H1 (cell line): ENCODE data around the gene CA9. TPM values are rescaled to one million over a fixed set of nuclear protein-coding genes. Genes with fewer than 3 reads are reported as not detected.

Experiments used
- CREB1 ChIP-seq: IDR thresholded peaks from 2 replicates; pipeline ENCODE4 v1.6.1; 2012; ENCODE audit warnings: inconsistent platforms
- KDM4A ChIP-seq: IDR thresholded peaks from one replicate; pipeline ENCODE4 v1.7.1; 2012; ENCODE audit warnings: low read depth, mild to moderate bottlenecking, moderate library complexity, low read length, inconsistent platforms; ENCODE audit not compliant: severe bottlenecking
- KDM5A ChIP-seq: fragments of 200-600 bp; IDR thresholded peaks from 2 replicates; pipeline ENCODE4 v1.7.1; 2012; ENCODE audit warnings: mild to moderate bottlenecking, low read length, inconsistent platforms, mixed read lengths
- POLR2A ChIP-seq, 2 experiments: IDR thresholded peaks; 1 replicate in 1 of 2; 2 replicates in 1 of 2; pipeline ENCODE4 v1.6.1; 2011; ENCODE audit warnings: low read depth in 2 of 2, low read length in 2 of 2, mild to moderate bottlenecking in 2 of 2; ENCODE audit errors: control extremely low read depth in 1 of 2
- polyA plus RNA-seq, 7 experiments: library from polyadenylated mRNA; depleted of rRNA in 3 of 7; stranded (reverse) in 5 of 7; unstranded in 2 of 7; fragments of >200 nt in 5 of 7; fragments of 200-250 nt in 2 of 7; gene quantifications; 1 replicate in 5 of 7; 2 replicates in 1 of 7; 4 replicates in 1 of 7; pipeline versions ENCODE4 v1.2.1 to v1.2.3, GENCODE V29; 2011 to 2013; ENCODE audit warnings: missing spikeins in 2 of 7, mixed read lengths in 2 of 7
- total RNA-seq: library from RNA; stranded (reverse); fragmentation: NEBNext Ultra II Directional; extraction: Animal tissue kit (Norgen Biotek cat#: 25700); gene quantifications from 2 replicates; pipeline ENCODE4 v1.2.1, GENCODE V29; 2021
- TF ChIP-seq, protein P1 (sequence below), 3 experiments: IDR thresholded peaks; 1 replicate in 2 of 3; 2 replicates in 1 of 3; pipeline versions ENCODE4 v1.5.1 to v1.6.1; 2011; ENCODE audit warnings: low read length in 3 of 3, mild to moderate bottlenecking in 3 of 3, inconsistent platforms in 2 of 3, low read depth in 1 of 3, moderate library complexity in 1 of 3; ENCODE audit not compliant: insufficient read depth in 1 of 3; ENCODE audit errors: control extremely low read depth in 1 of 3

The CA9 gene
- total and polyA plus RNA-seq, 2 of the 8 experiments (the other 6 are each of a cell fraction or from before 2014, with no cell fraction given), result 1.3 to 1.8 TPM

DNA sequence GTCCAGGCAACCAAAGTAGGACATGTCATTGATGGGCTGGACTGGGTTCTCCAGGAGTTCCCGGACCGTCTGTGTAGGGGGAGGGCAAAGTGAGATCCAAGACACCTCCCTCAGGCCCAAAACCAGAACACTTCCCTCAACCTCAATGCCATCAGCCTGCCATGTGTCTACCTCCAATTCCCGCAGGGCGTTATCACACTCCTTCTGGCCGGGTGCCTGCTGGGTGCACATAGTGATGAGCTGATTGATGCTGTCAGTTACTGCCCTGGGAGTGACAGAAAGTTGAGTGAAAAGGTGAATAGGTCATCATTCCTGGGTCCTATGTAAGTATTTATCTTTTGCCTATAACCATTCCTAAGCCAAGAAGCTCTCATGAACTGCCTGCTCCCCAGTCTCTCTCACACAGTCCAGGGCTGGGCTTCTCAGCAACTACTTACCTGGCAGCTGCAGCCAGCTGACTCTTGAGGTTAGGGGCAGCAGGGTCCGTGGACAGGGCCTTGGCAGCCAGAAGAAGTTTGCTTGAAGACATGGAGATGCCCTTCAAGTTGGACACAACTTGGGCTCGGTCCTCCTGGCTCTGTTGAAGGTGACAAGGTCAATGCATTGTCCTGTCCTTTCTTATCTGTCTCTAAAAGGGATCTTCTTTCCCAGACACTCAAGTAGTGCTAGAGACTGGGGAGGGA, 37.2 kb downstream of the CA9 start (continued):
- TF ChIP-seq, protein P1, sequence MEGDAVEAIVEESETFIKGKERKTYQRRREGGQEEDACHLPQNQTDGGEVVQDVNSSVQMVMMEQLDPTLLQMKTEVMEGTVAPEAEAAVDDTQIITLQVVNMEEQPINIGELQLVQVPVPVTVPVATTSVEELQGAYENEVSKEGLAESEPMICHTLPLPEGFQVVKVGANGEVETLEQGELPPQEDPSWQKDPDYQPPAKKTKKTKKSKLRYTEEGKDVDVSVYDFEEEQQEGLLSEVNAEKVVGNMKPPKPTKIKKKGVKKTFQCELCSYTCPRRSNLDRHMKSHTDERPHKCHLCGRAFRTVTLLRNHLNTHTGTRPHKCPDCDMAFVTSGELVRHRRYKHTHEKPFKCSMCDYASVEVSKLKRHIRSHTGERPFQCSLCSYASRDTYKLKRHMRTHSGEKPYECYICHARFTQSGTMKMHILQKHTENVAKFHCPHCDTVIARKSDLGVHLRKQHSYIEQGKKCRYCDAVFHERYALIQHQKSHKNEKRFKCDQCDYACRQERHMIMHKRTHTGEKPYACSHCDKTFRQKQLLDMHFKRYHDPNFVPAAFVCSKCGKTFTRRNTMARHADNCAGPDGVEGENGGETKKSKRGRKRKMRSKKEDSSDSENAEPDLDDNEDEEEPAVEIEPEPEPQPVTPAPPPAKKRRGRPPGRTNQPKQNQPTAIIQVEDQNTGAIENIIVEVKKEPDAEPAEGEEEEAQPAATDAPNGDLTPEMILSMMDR (IDR thresholded peaks at IDR 0.05; ENCODE audit: control extremely low read depth in 1 of 3, insufficient read depth in 1 of 3, low read depth in 1 of 3, low read length in 3 of 3), result no peak
- no peak for TF ChIP-seq KDM5A
- TF ChIP-seq CREB1, result no peak
- no peak for TF ChIP-seq POLR2A (IDR thresholded peaks at IDR 0.05; ENCODE audit: control extremely low read depth in 1 of 2, low read depth in 2 of 2, low read length in 2 of 2)
- TF ChIP-seq KDM4A, result no peak
